Endodermal cell (in vitro differentiated cells): ENCODE measurements around the gene PTPRM. TPM values are rescaled to one million over a fixed set of nuclear protein-coding genes. Genes with fewer than 3 reads are reported as not detected.

Experiments
- DNase-seq: peaks from one replicate; pipeline ENCODE4 v3.0.0-alpha.2; 2017
- H3K27ac ChIP-seq: 2 replicates; pipeline ENCODE4 v1.5.1; 2013; ENCODE audit warnings: mild to moderate bottlenecking, low read depth, low read length, moderate library complexity
- H3K27me3 ChIP-seq: 2 replicates; pipeline ENCODE4 v1.6.1; 2013; ENCODE audit warnings: mild to moderate bottlenecking, low read length, moderate library complexity; ENCODE audit not compliant: insufficient read depth, control insufficient read depth, poor library complexity, severe bottlenecking
- H3K36me3 ChIP-seq: 2 replicates; pipeline ENCODE4 v1.7.0; 2013; ENCODE audit warnings: mild to moderate bottlenecking, low read length, moderate library complexity; ENCODE audit not compliant: control insufficient read depth, insufficient read depth
- H3K4me1 ChIP-seq: one replicate; pipeline ENCODE4 v1.7.0; 2013; ENCODE audit warnings: low read length; ENCODE audit not compliant: control insufficient read depth, insufficient read depth
- H3K4me3 ChIP-seq: 2 replicates; pipeline ENCODE4 v1.5.1; 2013; ENCODE audit warnings: mild to moderate bottlenecking, low read length, moderate library complexity
- H3K9ac ChIP-seq: 2 replicates; pipeline ENCODE4 v1.6.1; 2013; ENCODE audit warnings: mild to moderate bottlenecking, low read length, moderate library complexity; ENCODE audit not compliant: poor library complexity, severe bottlenecking; ENCODE audit errors: extremely low read depth
- H3K9me3 ChIP-seq: 2 replicates; pipeline ENCODE4 v1.6.1; 2013; ENCODE audit warnings: mild to moderate bottlenecking, low read length, moderate library complexity; ENCODE audit not compliant: control insufficient read depth
- H3K27ac Mint-ChIP-seq: 2 replicates; pipeline ENCODE4 v1.8.0; 2020; ENCODE audit warnings: mixed read lengths
- H3K27me3 Mint-ChIP-seq: 2 replicates; pipeline ENCODE4 v1.8.0; 2021; ENCODE audit warnings: mild to moderate bottlenecking, mixed read lengths; ENCODE audit not compliant: insufficient read depth
- H3K36me3 Mint-ChIP-seq: 2 replicates; pipeline ENCODE4 v1.8.0; 2020; ENCODE audit warnings: low read depth, mixed read lengths
- H3K4me1 Mint-ChIP-seq: 2 replicates; pipeline ENCODE4 v1.8.0; 2020; ENCODE audit warnings: mixed read lengths
- H3K4me3 Mint-ChIP-seq: 2 replicates; pipeline ENCODE4 v1.8.0; 2020; ENCODE audit warnings: mild to moderate bottlenecking, moderate library complexity, mixed read lengths
- H3K9me3 Mint-ChIP-seq: 2 replicates; pipeline ENCODE4 v1.8.0; 2020; ENCODE audit warnings: mild to moderate bottlenecking, mixed read lengths
- CTCF ChIP-seq: fragments of 200-600 bp; sonication (generic); conservative IDR thresholded peaks from 2 replicates; pipeline ENCODE4 v1.5.0; 2021; ENCODE audit warnings: antibody characterized with exemption, mild to moderate bottlenecking
- WGBS, 2 experiments: methylation state at CpG; one replicate each; pipeline versions ENCODE4 v1.1.5 to v1.1.7; 2013; ENCODE audit warnings: missing lambda C conversion rate in 2 of 2, mixed read lengths in 1 of 2; ENCODE audit not compliant: insufficient coverage in 1 of 2, insufficient read length in 1 of 2; 5-methylcytosine and 5-hydroxymethylcytosine counted together
- total RNA-seq, 2 donors: library from RNA; stranded (reverse); fragmentation: NEBNext Ultra II Directional in 1 of 2; extraction: Animal tissue kit (Norgen Biotek cat#: 25700) in 1 of 2; gene quantifications; 2 replicates in 1 of 2; 3 replicates in 1 of 2; pipeline ENCODE4 v1.2.1, GENCODE V29; 2021

PTPRM gene
- total RNA-seq, 2 donors from 2014 or later, result 47.2 to 57.6 TPM

GRCh38 chr18:7940971-7941370 lies 373.9 kb downstream of the PTPRM start:
- peaks cover 4% of the 10 kb centered on the region for H3K9me3 Mint-ChIP-seq
- H3K4me3 Mint-ChIP-seq, result no peak overlapping the region
- H3K27me3 Mint-ChIP-seq, result no peaks in the 10 kb centered on the region

GRCh38 chr18:7941533-7941932 lies 374.4 kb downstream of the PTPRM start:
- peaks cover 4% of the 10 kb centered on the region for H3K9me3 Mint-ChIP-seq
- no peak overlapping the region for H3K27ac ChIP-seq
- peaks cover 6% of the 10 kb centered on the region for H3K9me3 ChIP-seq
- peaks cover 11% of the 10 kb centered on the region for H3K36me3 Mint-ChIP-seq
- WGBS, 2 experiments, result 94 to 96% methylated on average over 6 of the region's 6 CpGs
- no peak for DNase-seq
- H3K27ac Mint-ChIP-seq, result no peak overlapping the region
- H3K4me1 ChIP-seq, result peaks cover 3% of the 10 kb centered on the region
- no peak for TF ChIP-seq CTCF
- no peak overlapping the region for H3K4me3 Mint-ChIP-seq
- no peaks in the 10 kb centered on the region for H3K27me3 ChIP-seq
- peaks cover 14% of the 10 kb centered on the region for H3K36me3 ChIP-seq
- no peak overlapping the region for H3K4me3 ChIP-seq
- peaks cover 10% of the 10 kb centered on the region for H3K4me1 Mint-ChIP-seq
- no peaks in the 10 kb centered on the region for H3K27me3 Mint-ChIP-seq
- H3K9ac ChIP-seq, result no peak overlapping the region

More at GRCh38 chr18:7940971-7941370, 373.9 kb downstream of the PTPRM start:
- no peak for DNase-seq
- Mint-ChIP-seq H3K4me1 (peaks cover 4% of the 10 kb centered on the region), H3K27ac (no peak overlapping the region), H3K36me3 (peaks cover 11% of the 10 kb centered on the region)
- H3K36me3 ChIP-seq, result peaks cover 20% of the 10 kb centered on the region
- no peak overlapping the region for H3K9ac ChIP-seq
- 80 to 93% methylated on average over 3 to 4 of the region's 4 CpGs for WGBS, 2 experiments
- no peak overlapping the region for H3K27ac ChIP-seq
- H3K27me3 ChIP-seq, result no peaks in the 10 kb centered on the region
- H3K9me3 ChIP-seq, result peaks cover 8% of the 10 kb centered on the region
- no peaks in the 10 kb centered on the region for H3K4me1 ChIP-seq
- TF ChIP-seq CTCF, result no peak
- H3K4me3 ChIP-seq, result no peak overlapping the region

- no peak for DNase-seq
- TF ChIP-seq CTCF, result no peak
- no peak overlapping the region for H3K27ac Mint-ChIP-seq
- H3K4me1 ChIP-seq, result peaks cover 8% of the 10 kb centered on the region
- no peak overlapping the region for H3K4me3 ChIP-seq
- WGBS, 2 experiments, result 65 to 100% methylated on average over 2 to 3 of the region's 3 CpGs
- no peak overlapping the region for H3K27ac ChIP-seq
- H3K9ac ChIP-seq, result no peak overlapping the region
- peaks cover 2% of the 10 kb centered on the region for H3K36me3 Mint-ChIP-seq
- no peaks in the 10 kb centered on the region for H3K9me3 ChIP-seq
- no peaks in the 10 kb centered on the region for H3K27me3 Mint-ChIP-seq
- no peaks in the 10 kb centered on the region for H3K27me3 ChIP-seq
- H3K4me3 Mint-ChIP-seq, result no peak overlapping the region
- no peaks in the 10 kb centered on the region for H3K9me3 Mint-ChIP-seq
- peaks cover 23% of the 10 kb centered on the region for H3K4me1 Mint-ChIP-seq
- H3K36me3 ChIP-seq, result peaks cover 30% of the 10 kb centered on the region
Observed at GRCh38 chr18:7945882-7946281, 378.8 kb downstream of the PTPRM start.
